ENCODE measurements around the gene ITPKC.
A peak's percentile ranks its signal among the peaks of the same experiment; 100 is the strongest.
"Not testable (repeated sequence)": the region's sequence is repeated elsewhere in the genome, so short reads cannot be mapped to it uniquely, and the experiment has no call there.

The ITPKC gene

DNA sequence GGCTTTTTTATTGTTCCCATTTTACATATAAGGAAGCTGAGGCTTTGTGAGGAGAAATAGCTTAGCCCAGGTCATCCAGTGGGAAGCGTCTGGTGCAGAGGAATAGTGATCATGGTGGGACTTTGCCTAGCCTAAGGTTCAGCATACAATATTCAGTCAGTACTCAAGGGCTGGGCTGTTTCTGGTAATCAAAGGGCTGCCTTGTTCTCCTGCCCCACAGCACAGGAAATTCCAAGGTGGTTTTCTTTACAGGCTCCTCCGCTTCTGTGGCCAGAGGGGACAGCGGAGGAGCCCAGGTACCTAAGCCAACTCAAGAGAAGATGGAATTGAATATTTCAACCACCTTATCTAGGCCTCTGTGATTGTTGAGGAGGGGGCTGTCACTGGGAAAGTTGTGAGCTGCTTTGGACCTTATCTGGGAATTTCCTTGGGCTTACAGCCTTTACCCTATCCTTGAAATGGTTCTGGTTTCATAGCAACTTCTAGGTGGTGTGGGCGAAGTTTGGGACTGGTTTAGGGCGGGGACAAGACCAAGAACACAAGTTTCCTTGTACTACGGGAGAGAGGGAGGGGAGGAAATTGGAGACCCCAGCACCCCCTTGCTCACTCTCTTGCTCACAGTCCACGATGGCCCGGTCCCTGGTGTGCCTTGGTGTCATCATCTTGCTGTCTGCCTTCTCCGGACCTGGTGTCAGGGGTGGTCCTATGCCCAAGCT is 58.2 kb downstream of the ITPKC start, which contains the start of gene MIA:
MIA (plus strand) TSS at position 606 of the 716 bp plus-strand sequence; CDS start at position 628, 22 bp downstream.
- DNase-seq = no peak

DNA sequence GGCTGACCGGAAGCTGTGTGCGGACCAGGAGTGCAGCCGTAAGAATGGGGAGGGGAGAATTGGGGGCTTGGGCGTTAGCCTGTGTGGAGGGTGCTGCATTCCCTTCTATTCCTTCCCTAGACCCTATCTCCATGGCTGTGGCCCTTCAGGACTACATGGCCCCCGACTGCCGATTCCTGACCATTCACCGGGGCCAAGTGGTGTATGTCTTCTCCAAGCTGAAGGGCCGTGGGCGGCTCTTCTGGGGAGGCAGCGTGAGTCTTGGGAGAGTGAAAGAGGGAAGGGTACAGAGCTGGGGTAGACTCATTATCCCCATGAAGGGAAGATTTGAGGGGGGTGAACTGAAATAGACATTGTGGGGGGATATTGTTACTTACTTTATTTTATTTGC is 58.7 kb downstream of the ITPKC start:
- DNase-seq = no peak

DNA sequence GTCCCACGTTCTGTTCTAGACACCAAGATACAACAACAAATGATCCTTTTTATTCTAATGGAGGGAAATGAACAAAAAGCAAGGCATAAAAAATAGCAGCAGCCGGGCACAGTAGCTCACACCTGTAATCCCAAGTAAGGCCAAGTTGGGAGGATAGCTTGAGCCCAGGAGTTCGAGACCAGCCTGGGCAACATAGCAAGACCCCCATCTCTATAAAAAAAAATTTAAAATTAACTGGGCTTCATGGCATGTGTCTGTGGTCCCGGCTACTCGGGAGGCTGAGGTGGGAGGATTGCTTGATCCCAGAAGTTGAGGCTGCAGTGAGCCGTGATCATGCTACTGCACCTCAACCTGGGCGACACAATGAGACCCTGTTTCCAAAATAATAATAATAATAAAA is 59.5 kb downstream of the ITPKC start:
- DNase-seq = no peak

DNA sequence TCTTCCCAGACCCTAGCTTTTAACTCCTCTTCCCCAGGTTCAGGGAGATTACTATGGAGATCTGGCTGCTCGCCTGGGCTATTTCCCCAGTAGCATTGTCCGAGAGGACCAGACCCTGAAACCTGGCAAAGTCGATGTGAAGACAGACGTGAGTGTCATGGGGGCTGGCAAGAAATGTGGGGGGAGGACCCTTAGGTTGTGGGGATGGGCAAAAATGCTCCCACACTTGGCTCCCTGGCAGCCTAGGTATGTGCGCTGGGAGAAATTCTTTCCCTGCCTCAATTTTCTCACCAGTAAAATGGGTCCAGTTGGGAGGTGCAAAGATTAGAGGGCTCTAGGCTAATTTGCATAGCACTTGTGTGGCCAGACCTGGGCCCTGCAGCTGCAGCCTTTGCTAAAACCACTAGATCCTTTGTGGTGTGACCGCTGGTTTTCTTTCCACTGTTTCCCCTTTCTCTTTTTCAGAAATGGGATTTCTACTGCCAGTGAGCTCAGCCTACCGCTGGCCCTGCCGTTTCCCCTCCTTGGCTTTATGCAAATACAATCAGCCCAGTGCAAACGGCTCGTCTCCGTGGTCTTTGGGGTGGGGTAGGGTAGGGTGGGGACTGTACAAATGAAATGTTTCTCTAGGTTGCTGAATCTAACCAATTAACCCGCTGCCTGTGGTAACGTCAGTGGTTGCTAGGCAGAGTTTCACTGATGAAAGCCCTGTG is 60.2 kb downstream of the ITPKC start:
- DNase-seq = peak; percentile 72

DNA sequence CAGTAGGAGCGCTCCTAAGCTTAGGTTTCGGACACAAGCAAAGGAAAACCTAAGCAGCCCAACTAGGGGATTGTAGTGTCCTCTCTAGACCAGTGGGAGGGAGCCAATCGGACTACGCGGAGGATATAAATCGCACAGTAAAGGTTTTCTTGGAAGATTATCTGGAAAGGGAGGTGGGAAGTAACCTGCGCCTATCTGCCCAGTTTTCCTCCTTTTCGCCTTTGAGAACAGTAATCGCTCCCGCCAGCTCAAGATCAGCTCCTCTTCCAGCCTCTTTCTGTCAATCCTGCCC is 60.7 kb downstream of the ITPKC start:
- DNase-seq = no peak

DNA sequence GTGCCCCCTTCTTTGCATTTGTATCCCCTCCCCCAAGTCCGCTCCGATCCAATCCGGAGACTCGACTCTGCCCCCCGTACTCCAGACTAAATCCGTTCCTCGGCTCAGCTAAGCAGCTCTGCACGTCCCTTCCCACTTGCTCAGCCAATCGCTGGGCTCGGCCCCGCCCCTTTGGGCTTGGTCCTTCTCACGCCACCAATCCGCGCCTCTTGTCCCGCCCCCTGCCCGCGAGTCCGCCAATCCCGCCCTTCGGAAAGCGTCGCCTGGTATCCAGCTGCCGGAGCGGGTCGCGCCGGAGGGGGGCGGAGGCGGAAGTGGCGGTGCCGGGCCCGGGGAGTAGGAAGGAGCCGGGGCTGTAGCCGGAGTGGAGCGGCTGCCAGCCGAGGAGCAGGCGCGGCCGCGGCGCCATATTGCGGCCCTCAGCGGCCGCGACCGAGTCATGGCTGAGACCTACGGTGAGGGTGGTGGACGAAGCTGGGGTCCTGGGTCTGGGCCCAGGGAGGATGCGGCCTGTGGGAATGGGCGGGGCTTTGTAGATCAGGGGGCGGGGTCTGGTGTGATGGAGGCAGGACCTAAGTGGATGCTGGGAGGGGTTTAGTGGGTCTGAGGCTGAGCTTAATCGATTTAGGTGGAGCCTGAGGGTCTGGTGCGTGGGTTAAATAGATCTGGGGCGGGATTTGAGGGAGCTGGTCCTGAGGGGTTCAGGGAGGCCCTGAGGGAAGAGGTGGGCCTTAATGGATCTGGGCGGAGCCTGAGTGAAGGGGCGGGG is 61.2 kb downstream of the ITPKC start, which contains the start of gene RAB4B:
RAB4B (plus strand) TSS at position 311 of the 769 bp plus-strand sequence; CDS start at position 440, 129 bp downstream.
- peak; percentile 98 for DNase-seq

DNA sequence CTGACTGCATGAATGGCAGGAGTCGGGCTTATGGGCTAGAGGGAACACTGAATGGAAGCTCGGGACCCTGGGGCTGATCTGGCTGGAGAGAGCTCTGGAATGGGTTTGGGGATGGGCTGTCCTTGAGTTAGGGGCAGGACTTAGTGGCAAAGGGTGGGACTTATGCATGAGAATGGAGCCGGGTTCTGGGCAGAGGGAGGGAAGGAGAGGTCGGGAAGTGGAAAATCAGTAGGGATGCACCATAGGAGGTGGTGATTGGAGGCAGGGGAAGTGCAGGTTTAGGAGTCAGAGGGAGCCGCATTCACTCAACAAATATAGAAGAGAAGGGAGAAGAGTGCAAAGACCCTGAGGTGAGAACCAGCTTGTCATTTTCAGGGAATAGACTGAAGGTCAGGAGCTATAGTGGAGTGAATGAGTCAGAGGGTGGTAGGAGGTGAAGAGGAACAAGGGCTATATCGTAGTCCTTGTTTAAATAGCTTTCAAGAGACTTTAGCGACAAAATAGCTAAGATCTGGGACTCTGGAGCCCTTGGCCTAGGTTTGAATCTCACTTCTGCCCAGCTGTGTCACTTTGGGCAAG is 61.9 kb downstream of the ITPKC start:
- no peak for DNase-seq

DNA sequence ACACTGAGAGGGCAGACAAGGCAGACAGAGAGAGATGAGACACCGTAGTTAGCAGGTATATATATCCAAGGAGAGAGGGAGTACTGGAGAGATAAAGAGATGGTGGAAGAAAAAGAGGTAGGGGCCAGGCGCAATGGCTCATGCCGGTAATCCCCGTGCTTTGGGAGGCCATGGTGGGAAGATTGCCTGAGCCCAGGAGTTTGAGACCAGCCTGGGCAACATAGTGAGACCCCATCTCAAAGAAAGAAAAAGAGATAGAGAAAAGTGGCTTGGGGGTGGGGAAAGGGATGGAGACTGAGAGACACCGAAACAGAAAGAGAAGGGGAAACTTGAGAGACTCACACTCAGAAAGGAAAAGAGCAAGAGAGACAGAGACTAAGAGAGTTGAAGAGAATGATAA is 63.7 kb downstream of the ITPKC start:
- DNase-seq = no peak

DNA sequence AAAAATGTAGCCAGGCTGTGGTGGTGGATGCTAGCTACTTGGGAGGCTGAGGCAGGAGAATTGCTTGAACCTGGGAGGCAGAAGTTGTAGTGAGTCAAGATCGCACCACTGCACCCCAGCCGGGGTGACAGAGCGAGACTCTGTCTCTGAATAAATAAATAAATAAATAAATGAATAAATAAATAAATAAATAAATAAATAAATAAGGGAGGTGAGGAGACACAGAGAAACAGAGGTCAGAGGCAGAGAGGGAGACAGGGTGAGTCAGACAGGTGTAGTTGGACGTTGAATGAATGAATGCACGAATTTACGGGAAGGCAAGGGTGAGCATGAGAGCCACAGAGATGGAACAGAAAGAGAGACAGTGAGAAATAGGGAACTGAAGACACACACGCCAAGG is 64.2 kb downstream of the ITPKC start:
- no peak for DNase-seq

DNA sequence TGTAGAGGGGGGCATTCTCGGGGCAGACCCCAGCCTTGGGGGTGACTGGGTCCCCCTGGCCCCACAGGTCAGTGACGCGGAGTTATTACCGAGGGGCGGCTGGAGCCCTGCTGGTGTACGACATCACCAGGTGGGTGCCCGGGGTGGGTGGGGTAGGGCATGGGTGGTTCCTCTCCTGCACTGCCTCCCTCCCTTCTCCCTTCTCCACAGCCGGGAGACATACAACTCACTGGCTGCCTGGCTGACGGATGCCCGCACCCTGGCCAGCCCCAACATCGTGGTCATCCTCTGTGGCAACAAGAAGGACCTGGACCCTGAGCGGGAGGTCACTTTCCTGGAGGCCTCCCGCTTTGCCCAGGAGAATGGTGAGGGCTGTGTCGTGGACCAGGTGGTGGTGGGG is 66.8 kb downstream of the ITPKC start:
- no peak for DNase-seq

DNA sequence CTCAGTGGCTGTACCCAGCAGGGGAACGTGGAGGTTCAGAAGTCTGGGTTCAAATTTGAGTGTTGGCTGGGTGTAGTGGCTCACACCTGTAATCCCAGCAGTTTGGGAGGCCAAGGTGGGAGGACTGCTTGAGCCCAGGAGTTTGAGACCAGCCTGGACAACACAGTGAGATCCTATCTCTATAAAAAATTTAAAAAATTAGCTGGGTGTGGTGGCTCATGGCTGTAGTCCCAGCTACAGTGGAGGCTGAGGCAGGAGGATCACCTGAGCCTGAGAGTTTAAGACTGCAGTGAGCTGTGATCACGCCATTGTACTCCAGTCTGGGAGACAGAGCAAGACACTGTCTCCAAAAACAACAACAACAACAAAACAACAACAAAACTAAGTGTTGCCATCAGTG is 67.2 kb downstream of the ITPKC start:
- not testable (repeated sequence) for DNase-seq

DNA sequence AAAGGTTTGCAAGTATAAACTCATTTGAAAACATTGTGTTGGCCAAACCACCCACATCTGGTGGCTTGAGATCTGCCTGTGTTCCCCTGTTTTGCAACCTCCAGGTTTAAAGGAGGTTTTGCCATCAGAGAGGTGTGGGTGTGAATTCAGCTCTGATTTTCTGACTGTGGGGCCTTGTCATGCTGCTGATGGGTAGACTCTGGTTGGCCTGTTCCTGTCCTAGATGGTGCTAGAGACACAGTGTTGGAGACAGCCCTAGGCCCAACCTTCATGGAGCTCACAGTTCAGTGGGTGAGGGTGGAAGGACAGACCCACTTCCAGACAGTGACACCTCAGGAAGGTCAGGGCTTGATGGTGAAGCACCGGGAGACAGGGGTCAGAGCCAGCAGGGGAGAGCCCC is 68.6 kb downstream of the ITPKC start:
- no peak for DNase-seq

DNA sequence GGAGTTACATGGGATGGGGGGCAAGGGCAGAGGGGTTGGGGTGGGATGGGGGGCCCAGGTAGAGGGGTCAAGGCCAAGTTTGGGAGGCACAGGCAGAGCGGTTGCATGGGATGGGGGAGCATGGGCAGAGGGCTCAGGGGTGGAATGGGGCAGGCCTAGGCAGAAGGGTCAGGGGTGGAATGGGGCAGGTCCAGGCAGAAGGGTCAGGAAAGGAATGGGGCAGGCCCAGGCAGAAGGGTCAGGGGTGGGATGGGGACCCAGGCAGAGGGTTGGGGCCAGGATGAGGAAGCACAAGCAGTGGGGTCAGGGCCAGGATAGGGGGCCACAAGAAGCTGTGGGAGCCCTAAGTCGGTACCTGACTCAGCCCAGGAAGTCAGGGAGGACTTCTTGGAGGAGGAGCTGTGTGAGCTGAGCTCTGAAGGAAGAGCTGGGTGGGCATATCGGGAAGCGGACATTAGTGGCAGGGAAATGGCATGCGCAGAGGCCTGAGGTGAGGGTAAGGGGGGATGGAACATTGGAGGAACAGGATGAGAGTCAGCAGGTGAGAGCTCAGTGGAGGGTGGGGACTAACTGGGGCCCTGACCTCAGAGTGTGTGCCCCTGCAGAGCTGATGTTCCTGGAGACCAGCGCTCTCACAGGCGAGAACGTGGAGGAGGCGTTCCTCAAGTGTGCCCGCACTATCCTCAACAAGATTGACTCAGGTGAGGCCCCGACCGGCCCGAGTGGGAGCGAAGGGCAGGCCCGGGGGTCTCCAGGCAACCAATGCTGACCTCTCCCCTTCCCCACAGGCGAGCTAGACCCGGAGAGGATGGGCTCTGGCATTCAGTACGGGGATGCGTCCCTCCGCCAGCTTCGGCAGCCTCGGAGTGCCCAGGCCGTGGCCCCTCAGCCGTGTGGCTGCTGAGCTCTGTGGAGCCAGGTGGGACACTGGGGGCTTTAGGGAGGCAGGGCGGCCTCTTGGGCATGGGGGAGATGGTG is 69.4 kb downstream of the ITPKC start:
- no peak for DNase-seq
